NB4 (cell line): Measurements from ENCODE around the gene ZNF831.

Source experiments
- DNase-seq: peaks from one replicate; pipeline ENCODE4 v3.0.0; 2010; ENCODE audit warnings: low read depth
- H3K4me3 ChIP-seq: one replicate; pipeline ENCODE4 v1.5.1; 2011; ENCODE audit warnings: mild to moderate bottlenecking, low read depth, low read length, moderate library complexity
- MYC ChIP-seq: IDR thresholded peaks from 2 replicates; pipeline ENCODE4 v1.6.1; 2011; ENCODE audit warnings: low read depth, low read length
- POLR2A ChIP-seq: IDR thresholded peaks from 2 replicates; pipeline ENCODE4 v1.6.1; 2011; ENCODE audit warnings: mild to moderate bottlenecking; ENCODE audit not compliant: insufficient read length; ENCODE audit errors: extremely low read depth
- TF ChIP-seq, protein P1 (sequence below): IDR thresholded peaks from one replicate; pipeline ENCODE4 v1.5.1; 2012; ENCODE audit warnings: low read depth, low read length
- TF ChIP-seq, protein P2 (sequence below): IDR thresholded peaks from 2 replicates; pipeline ENCODE4 v1.6.1; 2011; ENCODE audit warnings: low read depth, low read length

ZNF831 gene

DNA sequence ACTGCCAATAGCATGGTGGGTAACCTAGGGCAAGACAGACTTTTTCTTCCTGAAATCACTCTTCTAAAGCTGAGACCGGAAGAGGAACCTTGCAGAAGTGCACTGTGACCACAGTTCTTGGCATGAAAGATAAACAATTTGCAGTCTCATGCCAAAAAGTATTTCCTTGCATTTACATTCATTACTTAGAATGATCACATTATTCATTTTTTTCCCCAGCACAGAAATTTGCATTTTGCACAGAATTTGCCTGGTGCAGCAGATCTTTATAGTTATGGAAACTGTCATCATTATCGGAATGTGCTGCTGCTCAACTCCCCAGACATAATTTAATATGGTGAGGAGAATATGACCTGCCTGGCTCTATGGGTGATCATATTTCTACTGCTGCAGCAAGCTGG is 94.6 kb downstream of the ZNF831 start:
- TF ChIP-seq POLR2A = no peak
- peak; percentile 56; the same call in 1 of the 2 replicates for TF ChIP-seq MYC
- TF ChIP-seq, protein P1, sequence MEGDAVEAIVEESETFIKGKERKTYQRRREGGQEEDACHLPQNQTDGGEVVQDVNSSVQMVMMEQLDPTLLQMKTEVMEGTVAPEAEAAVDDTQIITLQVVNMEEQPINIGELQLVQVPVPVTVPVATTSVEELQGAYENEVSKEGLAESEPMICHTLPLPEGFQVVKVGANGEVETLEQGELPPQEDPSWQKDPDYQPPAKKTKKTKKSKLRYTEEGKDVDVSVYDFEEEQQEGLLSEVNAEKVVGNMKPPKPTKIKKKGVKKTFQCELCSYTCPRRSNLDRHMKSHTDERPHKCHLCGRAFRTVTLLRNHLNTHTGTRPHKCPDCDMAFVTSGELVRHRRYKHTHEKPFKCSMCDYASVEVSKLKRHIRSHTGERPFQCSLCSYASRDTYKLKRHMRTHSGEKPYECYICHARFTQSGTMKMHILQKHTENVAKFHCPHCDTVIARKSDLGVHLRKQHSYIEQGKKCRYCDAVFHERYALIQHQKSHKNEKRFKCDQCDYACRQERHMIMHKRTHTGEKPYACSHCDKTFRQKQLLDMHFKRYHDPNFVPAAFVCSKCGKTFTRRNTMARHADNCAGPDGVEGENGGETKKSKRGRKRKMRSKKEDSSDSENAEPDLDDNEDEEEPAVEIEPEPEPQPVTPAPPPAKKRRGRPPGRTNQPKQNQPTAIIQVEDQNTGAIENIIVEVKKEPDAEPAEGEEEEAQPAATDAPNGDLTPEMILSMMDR = no peak
- TF ChIP-seq, protein P2, sequence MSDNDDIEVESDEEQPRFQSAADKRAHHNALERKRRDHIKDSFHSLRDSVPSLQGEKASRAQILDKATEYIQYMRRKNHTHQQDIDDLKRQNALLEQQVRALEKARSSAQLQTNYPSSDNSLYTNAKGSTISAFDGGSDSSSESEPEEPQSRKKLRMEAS = peak; percentile 45; the same call in 1 of the 2 replicates
- peak; percentile 89 for DNase-seq
- H3K4me3 ChIP-seq = no peak overlapping the region

DNA sequence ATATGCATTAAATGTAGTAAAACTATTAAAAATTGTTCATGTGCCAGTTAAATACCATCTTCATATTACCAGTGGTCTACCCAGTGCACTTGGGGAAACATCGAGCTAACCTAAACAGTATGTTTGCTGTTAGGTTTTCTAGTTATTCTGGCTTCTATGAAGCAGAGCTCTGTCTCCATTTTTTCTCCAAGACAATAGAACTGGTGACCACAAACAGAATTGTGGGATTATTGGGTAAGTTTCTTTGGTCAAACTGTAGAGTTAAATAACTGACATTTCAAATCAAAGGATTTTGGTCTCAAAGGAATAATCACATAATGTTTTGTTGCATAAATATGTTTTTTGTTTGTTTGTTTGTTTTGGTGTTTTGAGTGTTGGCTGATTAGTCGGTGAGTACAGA is 96.3 kb downstream of the ZNF831 start:
- DNase-seq = peak; percentile 88
- TF ChIP-seq, protein P2 = no peak
- TF ChIP-seq MYC (no peak), POLR2A (no peak)
- TF ChIP-seq, protein P1 = no peak
- H3K4me3 ChIP-seq = peak overlapping the region; percentile 3

DNA sequence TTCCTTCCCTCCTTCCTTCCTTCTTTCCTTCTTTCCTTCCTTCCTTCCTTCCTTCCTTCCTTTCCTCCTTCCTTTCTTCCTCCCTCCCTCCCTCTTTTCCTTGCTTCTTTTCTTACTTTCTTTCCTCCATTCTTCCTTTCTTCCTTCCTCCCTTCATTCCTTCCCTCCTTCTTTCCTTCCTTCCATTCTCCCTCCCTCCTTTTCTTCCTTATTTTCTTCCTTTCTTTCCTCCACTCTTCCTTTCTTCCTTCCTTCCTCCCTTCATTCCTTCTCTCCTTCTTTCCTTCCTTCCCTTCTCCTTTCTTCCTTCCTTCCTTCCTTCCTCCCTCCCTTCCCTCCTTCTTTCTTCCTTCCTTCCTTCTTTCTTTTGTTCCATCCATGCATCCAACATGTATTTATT is 101.7 kb downstream of the ZNF831 start:
- TF ChIP-seq POLR2A = no peak
- H3K4me3 ChIP-seq = no peak overlapping the region
- no peak for DNase-seq

DNA sequence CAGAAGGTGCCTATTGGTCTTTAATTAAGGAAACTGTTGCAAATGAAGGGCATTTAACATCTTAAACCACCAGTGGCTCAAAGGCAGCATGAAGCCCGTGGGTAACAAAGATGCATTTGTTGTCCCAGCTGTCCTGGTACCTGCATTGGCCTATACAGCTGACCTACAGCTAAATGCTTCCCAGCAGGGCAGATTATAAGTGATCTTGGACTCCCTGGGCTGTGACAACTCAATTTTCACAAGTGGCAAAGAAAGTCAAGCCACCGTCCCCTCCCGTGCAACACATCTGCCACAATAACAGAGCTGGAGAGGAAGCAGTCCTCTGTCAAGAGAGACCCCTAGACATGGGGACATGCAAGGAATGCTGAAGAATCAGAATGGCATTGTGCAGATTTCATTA is 105.2 kb downstream of the ZNF831 start:
- H3K4me3 ChIP-seq = no peak overlapping the region
- TF ChIP-seq MYC = no peak
- TF ChIP-seq POLR2A = no peak
- TF ChIP-seq, protein P2 = no peak
- TF ChIP-seq, protein P1 = no peak
- no peak for DNase-seq

DNA sequence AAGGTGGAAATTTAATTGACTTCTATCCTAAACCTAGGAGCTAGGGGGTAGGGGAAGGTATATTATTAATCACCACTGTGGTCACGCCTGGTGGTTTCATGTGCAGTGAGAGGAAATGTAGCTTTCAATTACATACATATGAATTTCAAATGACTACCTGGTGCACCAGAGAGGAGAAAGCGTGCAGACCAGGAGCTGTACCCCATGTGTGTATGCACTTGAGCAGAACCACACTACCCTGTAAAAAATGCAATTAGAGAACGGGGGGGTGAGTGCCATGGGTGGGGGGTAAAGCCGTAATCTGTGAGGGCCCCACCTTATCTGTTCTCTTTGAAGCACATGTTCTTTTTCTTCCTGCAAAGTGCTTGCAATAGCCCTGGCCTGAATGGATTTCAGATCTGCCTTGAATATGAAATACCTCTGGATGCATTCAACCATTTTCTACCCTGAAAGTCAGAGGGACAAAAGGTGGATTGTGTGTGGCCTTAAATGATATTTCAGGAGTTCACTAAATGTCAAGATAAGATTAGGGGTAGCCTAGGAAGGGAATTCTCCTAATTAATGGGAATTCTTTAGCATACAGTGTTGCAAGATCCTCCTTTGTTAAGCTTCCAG is 105.9 kb downstream of the ZNF831 start:
- no peak overlapping the region for H3K4me3 ChIP-seq
- no peak for TF ChIP-seq MYC
- TF ChIP-seq, protein P2 = peak; percentile 32; the same call in 1 of the 2 replicates
- no peak for DNase-seq

DNA sequence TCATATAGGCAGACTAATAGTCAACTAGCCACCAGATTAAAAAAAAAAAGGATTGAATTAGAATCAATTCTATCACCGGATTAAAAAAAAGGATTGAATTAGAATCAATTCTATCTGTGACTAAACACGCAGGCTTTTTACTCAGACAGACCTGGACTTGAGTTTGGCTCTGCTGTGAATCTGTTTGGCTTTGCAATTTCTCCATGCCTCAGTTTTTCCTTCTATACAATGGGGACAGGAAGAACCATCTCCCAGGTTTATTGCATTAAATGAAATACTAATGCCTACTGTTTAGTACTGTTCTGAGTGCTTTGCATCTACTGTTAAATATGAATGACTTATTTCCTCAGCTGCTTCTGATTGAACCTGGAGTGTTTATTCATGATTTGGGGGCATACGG is 106.8 kb downstream of the ZNF831 start:
- DNase-seq = no peak
- H3K4me3 ChIP-seq = no peak overlapping the region
- no peak for TF ChIP-seq POLR2A
- TF ChIP-seq, protein P2 = no peak
- TF ChIP-seq, protein P1 = no peak
- TF ChIP-seq MYC = no peak

DNA sequence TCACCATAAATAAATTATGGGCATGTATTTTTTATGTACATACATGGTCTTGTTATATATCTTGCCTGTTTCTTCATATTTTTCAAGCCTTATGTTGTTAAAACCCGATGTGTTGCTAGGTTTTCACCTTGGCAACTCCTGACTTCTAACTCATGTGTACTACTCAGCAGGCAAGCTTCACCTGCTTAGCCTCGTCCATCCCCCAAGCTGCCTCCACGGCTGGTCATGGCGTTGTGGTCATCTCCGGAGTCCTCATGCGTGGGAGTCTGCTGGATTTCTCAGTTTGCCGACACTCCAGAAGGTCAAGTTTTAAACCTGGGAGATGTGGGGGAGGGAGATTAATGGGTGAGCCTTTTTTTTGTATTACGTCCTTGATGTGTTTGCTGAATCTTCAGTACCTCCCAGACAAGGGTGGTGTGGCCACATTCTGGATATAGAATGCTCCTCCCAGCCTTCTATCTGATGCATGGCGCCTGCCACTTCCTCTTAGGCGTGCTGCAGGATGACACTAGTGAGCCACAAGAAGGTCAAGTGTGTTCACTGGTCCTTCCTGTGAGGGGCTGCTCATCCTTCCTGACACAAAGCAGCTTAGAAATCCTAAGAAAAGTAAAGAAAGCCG is 110.2 kb downstream of the ZNF831 start:
- peak overlapping the region; percentile 16 for H3K4me3 ChIP-seq
- TF ChIP-seq, protein P2 = peak; percentile 61; the same call in 1 of the 2 replicates
- TF ChIP-seq, protein P1 = no peak
- peak; percentile 88 for DNase-seq
